ENCODE data around the gene LMBRD1. TPM values are rescaled to one million over a fixed set of nuclear protein-coding genes. Genes with fewer than 3 reads are reported as not detected.
"Not testable (repeated sequence)": the region's sequence is repeated elsewhere in the genome, so short reads cannot be mapped to it uniquely, and the experiment has no call there.

LMBRD1 gene
- total RNA-seq, 2 donors from 2014 or later, result 44.0 to 49.8 TPM

DNA sequence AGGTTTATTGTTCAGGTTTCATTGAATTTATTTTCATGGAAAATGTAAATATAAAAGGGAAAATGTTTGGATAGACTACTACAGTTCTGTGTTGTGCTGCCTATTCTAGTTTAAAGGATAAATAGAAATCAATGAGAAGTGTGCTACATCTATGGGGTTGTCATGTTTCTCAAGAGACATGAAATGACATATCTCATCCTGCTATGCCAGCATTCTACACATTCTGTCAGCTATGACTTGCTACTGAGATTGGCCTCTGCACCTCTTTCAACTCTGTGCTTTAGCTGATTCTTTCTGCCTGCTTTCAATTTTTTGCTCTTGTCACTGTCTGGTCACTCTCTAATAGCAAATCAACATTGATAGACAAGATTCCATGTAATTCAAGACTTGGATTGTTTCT is 35.7 kb upstream of the LMBRD1 start:
- DNase-seq (ENCODE audit: low spot score), result no peak
- no peak overlapping the region for H3K4me3 ChIP-seq
- no peak overlapping the region for H3K27ac ChIP-seq
- TF ChIP-seq, protein P1, sequence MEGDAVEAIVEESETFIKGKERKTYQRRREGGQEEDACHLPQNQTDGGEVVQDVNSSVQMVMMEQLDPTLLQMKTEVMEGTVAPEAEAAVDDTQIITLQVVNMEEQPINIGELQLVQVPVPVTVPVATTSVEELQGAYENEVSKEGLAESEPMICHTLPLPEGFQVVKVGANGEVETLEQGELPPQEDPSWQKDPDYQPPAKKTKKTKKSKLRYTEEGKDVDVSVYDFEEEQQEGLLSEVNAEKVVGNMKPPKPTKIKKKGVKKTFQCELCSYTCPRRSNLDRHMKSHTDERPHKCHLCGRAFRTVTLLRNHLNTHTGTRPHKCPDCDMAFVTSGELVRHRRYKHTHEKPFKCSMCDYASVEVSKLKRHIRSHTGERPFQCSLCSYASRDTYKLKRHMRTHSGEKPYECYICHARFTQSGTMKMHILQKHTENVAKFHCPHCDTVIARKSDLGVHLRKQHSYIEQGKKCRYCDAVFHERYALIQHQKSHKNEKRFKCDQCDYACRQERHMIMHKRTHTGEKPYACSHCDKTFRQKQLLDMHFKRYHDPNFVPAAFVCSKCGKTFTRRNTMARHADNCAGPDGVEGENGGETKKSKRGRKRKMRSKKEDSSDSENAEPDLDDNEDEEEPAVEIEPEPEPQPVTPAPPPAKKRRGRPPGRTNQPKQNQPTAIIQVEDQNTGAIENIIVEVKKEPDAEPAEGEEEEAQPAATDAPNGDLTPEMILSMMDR (IDR thresholded peaks at IDR 0.05), result no peak
- H3K9me3 ChIP-seq, result no peaks in the 10 kb centered on the region
- H3K27me3 ChIP-seq (replicated peaks; ENCODE audit: insufficient read depth), result no peaks in the 10 kb centered on the region
- no peaks in the 10 kb centered on the region for H3K36me3 ChIP-seq
- no peak for ATAC-seq (ENCODE audit: insufficient number of reproducible peaks, low FRiP score, low read depth)
- no peaks in the 10 kb centered on the region for H3K4me1 ChIP-seq (ENCODE audit: control insufficient read depth in 1 of 2, low read depth in 2 of 2)

DNA sequence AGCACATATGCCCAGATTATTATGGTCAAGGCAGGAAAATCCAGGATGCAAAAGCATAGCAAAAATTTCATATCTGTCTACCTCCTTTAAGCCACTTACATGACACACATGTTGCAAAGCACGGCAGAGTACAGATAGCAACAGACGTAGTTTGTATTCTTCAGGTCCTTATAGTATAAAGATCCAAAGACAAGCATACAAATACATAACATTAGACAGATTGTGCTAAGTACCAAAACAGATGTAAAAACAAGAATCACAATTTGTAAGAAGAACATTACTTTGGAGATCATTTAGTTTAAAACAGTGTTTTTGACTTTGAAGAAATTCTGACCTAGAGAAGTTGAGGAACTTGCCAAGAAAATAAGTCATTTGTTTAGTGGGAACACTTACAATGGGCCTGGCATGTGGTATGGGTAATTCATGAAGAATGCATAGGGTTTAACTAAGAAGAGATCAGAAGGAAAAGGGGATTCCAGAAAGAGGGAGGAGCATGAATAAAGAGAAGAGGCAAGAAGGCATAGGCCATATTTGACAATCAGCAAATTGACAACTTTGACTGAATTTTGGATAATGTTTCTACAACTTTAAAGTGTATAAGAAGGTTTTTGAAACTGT is 30.6 kb upstream of the LMBRD1 start:
- Histone ChIP-seq H3K9me3 (no peaks in the 10 kb centered on the region), H3K27ac (no peak overlapping the region), H3K27me3 (replicated peaks; ENCODE audit: insufficient read depth) (no peaks in the 10 kb centered on the region), H3K4me3 (no peak overlapping the region), H3K4me1 (ENCODE audit: control insufficient read depth in 1 of 2, low read depth in 2 of 2) (no peaks in the 10 kb centered on the region), H3K36me3 (no peaks in the 10 kb centered on the region)
- TF ChIP-seq, protein P1 (IDR thresholded peaks at IDR 0.05), result no peak
- ATAC-seq (ENCODE audit: insufficient number of reproducible peaks, low FRiP score, low read depth) (no peak), DNase-seq (ENCODE audit: low spot score) (no peak)

DNA sequence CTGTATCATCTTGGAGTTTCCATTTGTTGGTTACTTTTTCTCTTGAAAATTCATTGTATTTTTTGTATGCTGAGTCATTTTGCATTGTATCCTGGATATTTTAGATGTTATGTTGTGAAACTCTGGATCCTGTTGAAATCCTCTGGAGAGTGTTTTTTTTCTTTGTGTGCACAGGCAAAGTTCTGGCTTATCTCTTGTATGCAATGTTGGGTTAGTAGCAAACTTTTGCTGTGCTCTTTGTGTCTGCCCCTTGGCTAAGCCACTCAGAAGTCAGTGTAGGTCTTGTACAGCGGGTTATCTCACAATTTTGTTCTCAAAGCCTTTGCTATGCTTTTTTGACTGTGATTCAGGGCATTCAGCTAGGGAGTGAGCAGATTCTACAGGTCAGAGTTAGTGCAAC is 29.1 kb upstream of the LMBRD1 start:
- H3K4me3 ChIP-seq, result no peak overlapping the region
- H3K4me1 ChIP-seq (ENCODE audit: control insufficient read depth in 1 of 2, low read depth in 2 of 2), result no peaks in the 10 kb centered on the region
- DNase-seq (ENCODE audit: low spot score) (no peak), ATAC-seq (ENCODE audit: insufficient number of reproducible peaks, low FRiP score, low read depth) (no peak)
- TF ChIP-seq, protein P1 (IDR thresholded peaks at IDR 0.05), result no peak
- H3K27ac ChIP-seq, result no peak overlapping the region
- H3K27me3 ChIP-seq (replicated peaks; ENCODE audit: insufficient read depth), result no peaks in the 10 kb centered on the region
- H3K9me3 ChIP-seq, result no peaks in the 10 kb centered on the region
- no peaks in the 10 kb centered on the region for H3K36me3 ChIP-seq

DNA sequence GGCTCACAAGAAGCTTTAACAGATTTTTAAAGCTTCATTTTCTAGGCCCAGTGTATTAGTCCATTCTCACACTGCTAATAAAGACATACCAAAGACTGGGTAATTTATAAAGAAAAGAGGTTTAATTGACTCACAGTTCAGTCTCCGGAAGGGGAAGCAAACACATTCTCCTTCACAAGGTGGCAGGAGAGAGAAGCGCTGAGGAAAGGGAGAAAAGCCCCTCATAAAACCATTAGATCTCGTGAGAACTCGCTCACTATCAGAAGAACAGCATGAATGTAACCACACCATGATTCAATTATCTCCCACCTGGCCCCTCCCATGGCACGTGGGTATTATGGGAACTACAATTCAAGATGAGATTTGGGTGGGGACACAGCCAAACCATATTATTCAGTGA is 27.5 kb upstream of the LMBRD1 start:
- not testable (repeated sequence) for H3K36me3 ChIP-seq; DNase-seq (ENCODE audit: low spot score); H3K27ac ChIP-seq; H3K4me1 ChIP-seq (ENCODE audit: control insufficient read depth in 1 of 2, low read depth in 2 of 2); H3K27me3 ChIP-seq (replicated peaks; ENCODE audit: insufficient read depth); H3K4me3 ChIP-seq; H3K9me3 ChIP-seq; ATAC-seq (ENCODE audit: insufficient number of reproducible peaks, low FRiP score, low read depth)

DNA sequence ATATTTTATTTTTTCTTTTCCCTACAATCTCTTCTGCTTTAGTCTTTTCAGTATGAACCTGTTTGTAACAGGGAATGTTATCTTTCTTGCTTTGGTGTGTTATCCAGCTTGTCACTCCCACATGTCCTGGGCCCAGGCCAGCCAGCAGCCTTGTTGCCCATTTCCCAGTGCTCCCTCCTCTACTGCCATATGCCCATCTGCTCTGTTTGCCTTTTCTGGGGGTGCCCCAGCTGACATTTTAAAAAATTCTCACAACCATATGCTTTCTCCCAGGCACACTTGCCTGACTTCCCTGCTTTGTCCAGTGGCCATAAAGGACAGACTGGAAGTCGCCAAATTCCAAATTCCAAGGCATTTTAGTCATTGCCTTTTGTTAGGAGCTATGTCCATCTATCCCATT is 23.6 kb upstream of the LMBRD1 start:
- Histone ChIP-seq H3K27ac (no peak overlapping the region), H3K9me3 (no peaks in the 10 kb centered on the region), H3K36me3 (no peaks in the 10 kb centered on the region), H3K4me1 (ENCODE audit: control insufficient read depth in 1 of 2, low read depth in 2 of 2) (no peaks in the 10 kb centered on the region), H3K27me3 (replicated peaks; ENCODE audit: insufficient read depth) (no peaks in the 10 kb centered on the region), H3K4me3 (no peak overlapping the region)
- DNase-seq (ENCODE audit: low spot score) (no peak), ATAC-seq (ENCODE audit: insufficient number of reproducible peaks, low FRiP score, low read depth) (no peak)
- TF ChIP-seq, protein P1 (IDR thresholded peaks at IDR 0.05), result no peak

DNA sequence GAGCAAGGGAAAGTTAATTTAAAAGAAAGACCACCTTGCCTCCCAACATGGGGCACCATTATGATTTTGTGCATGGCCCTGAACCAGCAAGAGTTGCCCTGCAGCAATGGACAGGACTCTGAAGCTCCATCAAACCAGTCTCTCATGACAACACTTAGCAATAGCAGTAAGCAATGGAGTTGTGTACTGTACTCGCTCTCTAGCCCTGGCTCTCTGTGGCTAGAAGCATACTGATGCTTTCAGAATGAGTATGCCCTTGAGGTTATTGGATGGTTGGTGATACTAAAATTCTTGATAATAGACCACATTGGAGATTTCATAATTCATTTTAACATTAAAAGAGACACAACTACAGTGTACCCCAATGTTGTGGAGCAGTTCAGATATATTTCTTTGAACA is 23.2 kb upstream of the LMBRD1 start:
- Histone ChIP-seq H3K36me3 (no peaks in the 10 kb centered on the region), H3K4me1 (ENCODE audit: control insufficient read depth in 1 of 2, low read depth in 2 of 2) (no peaks in the 10 kb centered on the region), H3K27ac (no peak overlapping the region), H3K9me3 (no peaks in the 10 kb centered on the region), H3K27me3 (replicated peaks; ENCODE audit: insufficient read depth) (no peaks in the 10 kb centered on the region), H3K4me3 (no peak overlapping the region)
- ATAC-seq (ENCODE audit: insufficient number of reproducible peaks, low FRiP score, low read depth), result no peak
- TF ChIP-seq, protein P1 (IDR thresholded peaks at IDR 0.05), result no peak
- DNase-seq (ENCODE audit: low spot score), result no peak

Data from thoracic aorta (tissue), 2 donors.